Left ventricle myocardium inferior (tissue), 1 donor: ENCODE measurements around the gene ASPHD1. TPM values are rescaled to one million over a fixed set of nuclear protein-coding genes. Genes with fewer than 3 reads are reported as not detected.

ENCODE experiments used
- DNase-seq: peaks from one replicate; pipeline ENCODE4 v3.0.0-alpha.2; 2020
- H3K27ac ChIP-seq: fragments of 200-600 bp; replicated peaks from 2 replicates; pipeline ENCODE4 v1.8.0; 2021
- H3K27me3 ChIP-seq: fragments of 200-600 bp; 2 replicates; pipeline ENCODE4 v1.8.0; 2021; ENCODE audit warnings: low read depth
- H3K36me3 ChIP-seq: fragments of 200-600 bp; 2 replicates; pipeline ENCODE4 v1.8.0; 2021
- H3K4me1 ChIP-seq: fragments of 200-600 bp; 2 replicates; pipeline ENCODE4 v1.8.0; 2021
- H3K4me3 ChIP-seq: fragments of 200-600 bp; 2 replicates; pipeline ENCODE4 v1.8.0; 2021; ENCODE audit warnings: mild to moderate bottlenecking, moderate library complexity
- H3K9me3 ChIP-seq: fragments of 200-600 bp; replicated peaks from 2 replicates; pipeline ENCODE4 v1.8.0; 2021
- intact Hi-C: fragments of 100-400 bp; cut with micrococcal nuclease; formaldehyde crosslinking; loops from one replicate; pipeline ENCODE4 v1.11.0; 2022
- total RNA-seq: library from RNA; stranded (reverse); fragmentation: NEBNext Ultra II Directional; extraction: Animal tissue kit (Norgen Biotek cat#: 25700); gene quantifications from one replicate; pipeline ENCODE4 v1.2.1, GENCODE V29; 2021
- TF ChIP-seq, protein P1 (sequence below): fragments of 200-600 bp; IDR thresholded peaks from 2 replicates; pipeline ENCODE4 v1.8.0; 2021; ENCODE audit warnings: antibody characterized with exemption, mild to moderate bottlenecking, borderline replicate concordance
- donor health status: DM: no; HTN: yes; CAD: no; lungs with severe emphysema.

The ASPHD1 gene
- total RNA-seq, 1 donor from 2014 or later = not detected

DNA sequence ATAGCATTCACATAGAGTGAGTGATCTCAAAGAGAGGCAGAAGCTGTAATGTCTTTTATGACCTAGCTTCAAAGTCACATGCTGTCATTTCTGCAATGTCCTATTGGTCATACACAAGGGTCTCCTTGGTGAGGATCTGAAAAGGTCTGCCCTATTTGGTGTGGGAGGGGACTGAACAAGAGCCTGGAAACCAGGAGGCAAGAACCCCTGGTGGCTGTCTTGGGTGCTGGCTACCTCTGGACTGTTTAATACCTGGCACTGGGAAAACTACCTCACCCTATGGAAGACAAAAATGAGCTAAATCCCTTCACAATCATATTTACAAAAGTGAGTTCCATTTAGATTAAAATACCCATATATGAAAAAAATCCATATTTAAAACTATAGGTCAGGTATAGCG is 16.7 kb downstream of the ASPHD1 start:
- no peak for DNase-seq
- Histone ChIP-seq H3K4me1 (no peaks in the 10 kb centered on the region), H3K27ac (no peak overlapping the region), H3K9me3 (no peaks in the 10 kb centered on the region), H3K36me3 (peaks cover 39% of the 10 kb centered on the region), H3K27me3 (no peaks in the 10 kb centered on the region), H3K4me3 (no peak overlapping the region)
- intact Hi-C loops = no loop called here
- TF ChIP-seq, protein P1, sequence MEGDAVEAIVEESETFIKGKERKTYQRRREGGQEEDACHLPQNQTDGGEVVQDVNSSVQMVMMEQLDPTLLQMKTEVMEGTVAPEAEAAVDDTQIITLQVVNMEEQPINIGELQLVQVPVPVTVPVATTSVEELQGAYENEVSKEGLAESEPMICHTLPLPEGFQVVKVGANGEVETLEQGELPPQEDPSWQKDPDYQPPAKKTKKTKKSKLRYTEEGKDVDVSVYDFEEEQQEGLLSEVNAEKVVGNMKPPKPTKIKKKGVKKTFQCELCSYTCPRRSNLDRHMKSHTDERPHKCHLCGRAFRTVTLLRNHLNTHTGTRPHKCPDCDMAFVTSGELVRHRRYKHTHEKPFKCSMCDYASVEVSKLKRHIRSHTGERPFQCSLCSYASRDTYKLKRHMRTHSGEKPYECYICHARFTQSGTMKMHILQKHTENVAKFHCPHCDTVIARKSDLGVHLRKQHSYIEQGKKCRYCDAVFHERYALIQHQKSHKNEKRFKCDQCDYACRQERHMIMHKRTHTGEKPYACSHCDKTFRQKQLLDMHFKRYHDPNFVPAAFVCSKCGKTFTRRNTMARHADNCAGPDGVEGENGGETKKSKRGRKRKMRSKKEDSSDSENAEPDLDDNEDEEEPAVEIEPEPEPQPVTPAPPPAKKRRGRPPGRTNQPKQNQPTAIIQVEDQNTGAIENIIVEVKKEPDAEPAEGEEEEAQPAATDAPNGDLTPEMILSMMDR = no peak

DNA sequence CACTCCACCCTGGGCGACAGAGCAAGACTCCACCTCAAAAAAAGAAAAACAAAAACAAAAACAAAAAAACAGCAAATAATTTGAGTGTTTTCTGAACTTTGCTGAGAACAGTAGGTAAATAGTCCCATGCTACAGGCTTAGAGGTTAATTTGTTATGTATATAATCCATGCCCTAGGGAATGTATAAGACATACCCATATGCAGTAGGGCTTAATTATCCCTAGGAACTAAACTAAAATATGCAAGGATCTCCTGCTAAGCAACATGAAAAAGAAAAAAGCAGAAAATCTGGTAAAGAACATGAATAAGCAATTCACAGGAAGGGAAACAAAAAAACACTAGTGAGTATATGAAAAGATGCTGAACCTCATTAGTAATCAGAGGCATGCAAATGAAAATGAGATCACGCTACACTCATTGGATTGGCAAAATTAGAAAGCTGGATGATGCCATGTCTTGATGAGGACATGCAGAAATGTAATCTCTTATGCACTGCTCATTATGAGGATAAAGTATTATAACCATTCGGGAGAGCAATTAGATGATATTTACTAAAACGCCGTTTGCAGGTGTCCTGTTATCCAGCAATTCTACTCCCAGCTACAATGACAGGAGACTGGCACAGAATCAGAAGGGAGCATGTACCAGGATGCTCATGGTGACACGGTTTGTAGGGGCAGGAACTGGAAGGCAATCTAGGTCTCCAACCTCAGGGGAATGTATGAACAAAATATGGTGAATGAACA is 20.2 kb downstream of the ASPHD1 start:
- Histone ChIP-seq H3K27me3 (no peaks in the 10 kb centered on the region), H3K4me1 (peaks cover 16% of the 10 kb centered on the region), H3K9me3 (no peaks in the 10 kb centered on the region), H3K36me3 (peaks cover 46% of the 10 kb centered on the region), H3K27ac (no peak overlapping the region), H3K4me3 (no peak overlapping the region)
- intact Hi-C loops = no loop called here
- no peak for DNase-seq
- TF ChIP-seq, protein P1 = no peak

DNA sequence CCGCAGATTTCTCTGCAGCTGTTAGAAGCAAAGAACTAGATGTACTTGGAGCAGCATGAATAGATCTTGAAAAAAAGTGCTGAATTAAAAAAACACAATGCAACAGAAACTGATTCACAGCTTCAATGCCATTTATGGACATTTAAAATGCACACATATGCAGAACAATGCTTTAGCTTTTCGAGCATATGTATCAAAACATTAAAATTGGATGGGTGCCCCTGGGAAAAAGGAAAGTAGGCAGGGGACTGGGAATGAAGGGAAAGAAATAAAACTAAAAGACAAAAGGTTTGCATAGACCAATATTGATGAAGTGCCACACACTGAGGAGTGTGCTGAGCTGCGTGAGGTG is 20.7 kb downstream of the ASPHD1 start:
- H3K9me3 ChIP-seq = no peaks in the 10 kb centered on the region
- H3K27ac ChIP-seq = no peak overlapping the region
- peaks cover 40% of the 10 kb centered on the region for H3K36me3 ChIP-seq
- TF ChIP-seq, protein P1 = no peak
- no peak for DNase-seq
- no peak overlapping the region for H3K4me3 ChIP-seq
- peaks cover 22% of the 10 kb centered on the region for H3K4me1 ChIP-seq
- intact Hi-C loops = no loop called here
- H3K27me3 ChIP-seq = no peaks in the 10 kb centered on the region

DNA sequence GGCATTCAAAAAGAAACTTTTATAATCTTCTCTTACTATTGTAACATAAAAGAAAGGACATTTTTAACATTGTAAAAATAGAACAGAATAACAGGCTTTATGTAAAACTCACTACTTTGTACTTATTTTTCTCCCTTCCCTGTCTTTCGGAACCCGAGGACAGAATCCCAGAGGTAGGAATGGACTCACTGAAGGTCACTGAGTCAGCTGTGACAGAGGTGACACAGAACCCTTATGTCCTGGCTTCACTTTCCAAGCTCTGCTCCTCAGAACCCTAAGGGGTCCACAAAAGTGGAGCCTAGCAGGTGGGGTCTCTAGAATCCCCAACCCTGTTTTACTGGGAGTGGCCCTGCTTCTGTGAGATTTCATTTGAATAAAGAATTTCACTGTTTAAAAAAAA is 22.0 kb downstream of the ASPHD1 start:
- DNase-seq = no peak
- Histone ChIP-seq H3K36me3 (peaks cover 40% of the 10 kb centered on the region), H3K27ac (no peak overlapping the region), H3K4me3 (no peak overlapping the region), H3K9me3 (no peaks in the 10 kb centered on the region), H3K27me3 (no peaks in the 10 kb centered on the region), H3K4me1 (peaks cover 33% of the 10 kb centered on the region)
- intact Hi-C loops = no loop called here
- TF ChIP-seq, protein P1 = no peak

DNA sequence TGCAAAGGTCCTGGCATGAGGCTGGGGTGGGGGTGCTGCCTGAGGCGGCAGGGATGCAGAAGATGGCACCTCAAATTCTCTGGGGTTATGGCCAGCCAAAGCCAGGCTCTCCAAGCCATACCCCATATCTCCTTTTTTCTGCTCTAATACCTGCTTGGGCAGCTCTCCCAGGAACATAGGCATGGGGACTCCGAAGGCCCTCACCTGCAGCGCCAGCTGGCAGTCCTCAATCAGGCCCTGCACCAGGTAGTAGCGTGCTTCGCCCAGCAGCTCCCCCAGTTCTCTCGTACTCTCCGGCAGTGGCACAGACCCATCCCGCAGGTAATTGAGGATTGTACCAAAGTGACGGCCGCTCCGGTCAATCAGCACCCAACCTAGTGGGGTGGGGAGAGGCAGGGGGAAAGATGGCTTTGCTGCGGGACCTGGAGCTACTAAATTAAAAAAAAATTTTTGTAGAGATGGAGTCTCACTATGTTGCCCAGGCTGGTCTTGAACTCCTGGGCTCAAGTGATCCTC is 22.8 kb downstream of the ASPHD1 start:
- TF ChIP-seq, protein P1 = no peak
- no peak overlapping the region for H3K4me3 ChIP-seq
- no peak overlapping the region for H3K27ac ChIP-seq
- H3K4me1 ChIP-seq = peaks cover 35% of the 10 kb centered on the region
- H3K9me3 ChIP-seq = no peaks in the 10 kb centered on the region
- intact Hi-C loops = no loop called here
- no peaks in the 10 kb centered on the region for H3K27me3 ChIP-seq
- peaks cover 40% of the 10 kb centered on the region for H3K36me3 ChIP-seq
- DNase-seq = no peak
